ENCODE results near the gene PTPN1. TPM values are rescaled to one million over a fixed set of nuclear protein-coding genes. Genes with fewer than 3 reads are reported as not detected.
A peak's percentile ranks its signal among the peaks of the same experiment; 100 is the strongest.

Gene PTPN1
- total RNA-seq, 4 donors from 2014 or later, result 20.7 to 26.7 (median 23.7) TPM

GRCh38 chr20:50510706-50511542, 741 bp downstream of the PTPN1 start:
- H3K27me3 ChIP-seq, result no peaks in the 10 kb centered on the region
- peak overlapping the region; percentile 81 to 94 (median 92) for H3K27ac ChIP-seq
- no peak for TF ChIP-seq CTCF (IDR thresholded peaks at IDR 0.05)
- TF ChIP-seq POLR2A (IDR thresholded peaks at IDR 0.05), result no peak
- TF ChIP-seq EP300 (IDR thresholded peaks at IDR 0.05), result no peak
- H3K36me3 ChIP-seq, result no peaks in the 10 kb centered on the region
- peak overlapping the region; percentile 82 to 99 (median 90) for H3K4me3 ChIP-seq
- 3 to 4% methylated on average over 25 to 32 of the region's 32 CpGs for WGBS, 2 donors
- no peaks in the 10 kb centered on the region for H3K9me3 ChIP-seq
- peaks cover 0 to 56% (median 43%) of the 10 kb centered on the region in 4 donors for H3K4me1 ChIP-seq
- DNase-seq (ENCODE audit: low spot score in 2 of 2), result no peak

GRCh38 chr20:50512323-50512722, 2.1 kb downstream of the PTPN1 start:
- Histone ChIP-seq H3K36me3 (no peaks in the 10 kb centered on the region), H3K4me1 (peaks cover 0 to 70% (median 50%) of the 10 kb centered on the region in 4 donors), H3K4me3 (no peak overlapping the region), H3K27ac (peak overlapping the region in 2 of 4 donors; percentile 71 to 93), H3K9me3 (no peaks in the 10 kb centered on the region), H3K27me3 (no peaks in the 10 kb centered on the region)
- TF ChIP-seq CTCF (IDR thresholded peaks at IDR 0.05), result no peak
- TF ChIP-seq POLR2A (IDR thresholded peaks at IDR 0.05), result no peak
- 43 to 55% methylated on average over 1 of the region's 1 CpG for WGBS, 2 donors
- no peak for DNase-seq (ENCODE audit: low spot score in 2 of 2)

GRCh38 chr20:50513169-50514034, 3.2 kb downstream of the PTPN1 start:
- Histone ChIP-seq H3K4me1 (peaks cover 0 to 80% (median 55%) of the 10 kb centered on the region in 4 donors), H3K36me3 (no peaks in the 10 kb centered on the region), H3K27me3 (no peaks in the 10 kb centered on the region), H3K9me3 (no peaks in the 10 kb centered on the region), H3K4me3 (peak overlapping the region in 1 of 4 donors; percentile 11), H3K27ac (peak overlapping the region; percentile 20 to 93 (median 66))
- no peak for TF ChIP-seq CTCF (IDR thresholded peaks at IDR 0.05)
- no peak for TF ChIP-seq POLR2A (IDR thresholded peaks at IDR 0.05)
- no peak for TF ChIP-seq EP300 (IDR thresholded peaks at IDR 0.05)
- 42 to 43% methylated on average over 5 of the region's 5 CpGs for WGBS, 2 donors
- no peak for DNase-seq (ENCODE audit: low spot score in 2 of 2)

- peak overlapping the region in 3 of 4 donors; percentile 9 to 71 (median 32) for H3K27ac ChIP-seq
- no peaks in the 10 kb centered on the region for H3K36me3 ChIP-seq
- no peak overlapping the region for H3K4me3 ChIP-seq
- H3K9me3 ChIP-seq, result no peaks in the 10 kb centered on the region
- TF ChIP-seq EP300 (IDR thresholded peaks at IDR 0.05) (no peak), POLR2A (IDR thresholded peaks at IDR 0.05) (no peak), CTCF (IDR thresholded peaks at IDR 0.05) (no peak)
- DNase-seq (ENCODE audit: low spot score in 2 of 2), result no peak
- peaks cover 0 to 86% (median 60%) of the 10 kb centered on the region in 4 donors for H3K4me1 ChIP-seq
- WGBS, 2 donors, result 94 to 95% methylated on average over 2 of the region's 2 CpGs
- H3K27me3 ChIP-seq, result no peaks in the 10 kb centered on the region
These were observed 3.8 kb downstream of the PTPN1 start for GRCh38 chr20:50514035-50514337.

- Histone ChIP-seq H3K36me3 (no peaks in the 10 kb centered on the region), H3K27ac (peak overlapping the region in 2 of 4 donors; percentile 9 to 71), H3K9me3 (no peaks in the 10 kb centered on the region), H3K4me1 (peaks cover 0 to 87% (median 62%) of the 10 kb centered on the region in 4 donors), H3K27me3 (no peaks in the 10 kb centered on the region), H3K4me3 (no peak overlapping the region)
- no peak for DNase-seq (ENCODE audit: low spot score in 2 of 2)
- TF ChIP-seq CTCF (IDR thresholded peaks at IDR 0.05) (no peak), EP300 (IDR thresholded peaks at IDR 0.05) (no peak), POLR2A (IDR thresholded peaks at IDR 0.05) (no peak)
- 81 to 88% methylated on average over 3 of the region's 3 CpGs for WGBS, 2 donors
These were observed 4.6 kb downstream of the PTPN1 start for GRCh38 chr20:50514750-50515149.
